HUES48 (cell line): ENCODE results near the gene BAZ1B.

Experiments used
- H3K27ac ChIP-seq: one replicate; pipeline ENCODE4 v1.7.0; 2013; ENCODE audit warnings: low read depth, low read length, inconsistent platforms
- H3K27me3 ChIP-seq: 2 replicates; pipeline ENCODE4 v1.6.1; 2013; ENCODE audit warnings: mild to moderate bottlenecking, low read length; ENCODE audit not compliant: control insufficient read depth, insufficient read depth
- H3K36me3 ChIP-seq: 2 replicates; pipeline ENCODE4 v1.6.1; 2013; ENCODE audit warnings: low read length; ENCODE audit not compliant: control insufficient read depth, insufficient read depth
- H3K4me1 ChIP-seq: 2 replicates; pipeline ENCODE4 v1.6.1; 2013; ENCODE audit warnings: mild to moderate bottlenecking, low read length; ENCODE audit not compliant: control insufficient read depth, insufficient read depth
- H3K4me3 ChIP-seq: 2 replicates; pipeline ENCODE4 v1.5.1; 2013; ENCODE audit warnings: mild to moderate bottlenecking, low read depth, low read length
- H3K9ac ChIP-seq: 2 replicates; pipeline ENCODE4 v1.6.1; 2013; ENCODE audit warnings: mild to moderate bottlenecking, low read depth, low read length, moderate library complexity
- H3K9me3 ChIP-seq: 2 replicates; pipeline ENCODE4 v1.6.1; 2013; ENCODE audit warnings: low read length; ENCODE audit not compliant: control insufficient read depth, insufficient read depth

BAZ1B gene

DNA sequence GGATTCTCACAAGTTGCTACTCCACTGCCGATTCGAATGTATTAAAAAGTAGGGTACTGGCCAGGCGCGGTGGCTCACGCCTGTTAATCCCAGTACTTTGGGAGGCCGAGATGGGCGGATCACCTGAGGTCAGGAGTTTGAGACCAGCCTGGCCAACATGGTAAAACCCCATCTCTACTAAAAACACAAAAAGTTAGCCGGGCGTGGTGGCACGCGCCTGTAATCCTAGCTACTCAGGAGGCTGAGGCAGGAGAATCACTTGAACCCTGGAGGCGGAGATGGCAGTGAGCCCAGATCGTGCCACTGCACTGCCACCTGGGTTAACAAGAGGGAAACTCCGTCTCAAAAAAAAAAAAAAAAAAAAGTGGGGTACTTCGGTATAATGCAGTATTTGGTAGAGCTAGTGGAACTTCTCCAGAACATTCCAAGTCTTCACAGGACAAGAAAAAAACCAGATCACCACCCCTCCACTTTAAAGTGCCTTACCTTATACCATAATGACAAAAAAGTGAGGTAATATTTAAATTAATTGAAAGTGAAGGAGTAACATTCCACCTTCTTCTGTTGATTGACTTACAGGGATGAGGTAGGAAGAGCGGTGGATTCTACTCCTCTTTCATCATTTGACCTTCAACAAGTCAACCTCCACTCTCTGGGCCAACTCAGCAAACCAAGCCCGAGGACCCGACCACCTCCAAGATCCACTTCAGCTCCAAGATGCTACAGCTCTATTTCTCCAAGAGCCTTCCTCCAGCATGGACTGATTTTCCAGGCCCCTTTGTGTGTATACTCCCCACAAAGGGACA is 2.0 kb downstream of the BAZ1B start:
- Histone ChIP-seq H3K4me3 (peak overlapping the region; percentile 69), H3K9me3 (no peaks in the 10 kb centered on the region), H3K27me3 (no peaks in the 10 kb centered on the region), H3K9ac (0 out of 2 replicates have a peak overlapping the region, but pooled peaks have one; percentile 89), H3K4me1 (peaks cover 2% of the 10 kb centered on the region; the same call in 1 of the 2 replicates), H3K27ac (no peak overlapping the region), H3K36me3 (peaks cover 41% of the 10 kb centered on the region)

GRCh38 chr7:73518470-73518869 is 3.6 kb downstream of the BAZ1B start:
- no peak overlapping the region for H3K4me3 ChIP-seq

DNA sequence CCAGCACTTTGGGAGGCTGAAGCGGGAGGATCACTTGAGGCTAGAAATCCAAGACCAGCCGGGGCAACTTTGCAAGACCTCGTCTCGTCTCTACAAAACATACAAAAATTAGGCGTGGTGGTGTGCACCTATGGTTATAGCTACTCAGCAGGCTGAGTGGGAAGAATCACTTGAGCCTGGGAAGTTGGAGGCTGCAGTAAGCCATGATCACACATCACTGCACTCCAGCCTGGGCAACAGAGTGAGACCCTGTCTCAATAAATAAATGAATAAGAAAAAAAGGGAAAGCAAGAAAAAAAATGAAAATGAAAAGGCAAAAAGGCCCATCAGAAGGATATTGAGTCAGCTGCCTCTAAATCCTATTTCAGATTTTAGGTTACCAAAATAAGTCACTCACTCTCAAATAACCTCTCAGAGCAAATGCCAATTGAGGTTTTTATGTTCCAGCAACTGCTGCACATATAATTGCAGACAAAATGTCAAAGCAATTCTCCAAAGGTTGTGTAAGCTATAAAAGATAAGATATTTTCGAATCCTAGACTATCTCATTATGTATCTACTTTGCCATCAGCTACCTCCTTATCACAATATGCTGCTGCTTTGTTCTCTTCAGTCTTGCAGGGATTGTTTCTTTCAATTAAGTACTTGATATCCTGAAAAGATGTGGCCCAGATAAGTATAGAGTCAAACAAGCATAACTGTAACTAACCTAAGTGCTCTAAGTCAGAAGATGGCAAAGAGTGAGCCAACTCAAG is 4.7 kb downstream of the BAZ1B start:
- Histone ChIP-seq H3K4me3 (no peak overlapping the region), H3K36me3 (peaks cover 67% of the 10 kb centered on the region), H3K9me3 (no peaks in the 10 kb centered on the region), H3K27ac (no peak overlapping the region), H3K4me1 (peaks cover 2% of the 10 kb centered on the region; the same call in 1 of the 2 replicates), H3K9ac (no peak overlapping the region), H3K27me3 (no peaks in the 10 kb centered on the region)

More at GRCh38 chr7:73518470-73518869, 3.6 kb downstream of the BAZ1B start:
- Histone ChIP-seq H3K36me3 (peaks cover 57% of the 10 kb centered on the region), H3K27me3 (no peaks in the 10 kb centered on the region), H3K27ac (no peak overlapping the region), H3K9me3 (no peaks in the 10 kb centered on the region), H3K9ac (no peak overlapping the region), H3K4me1 (peaks cover 2% of the 10 kb centered on the region; the same call in 1 of the 2 replicates)

GRCh38 chr7:73515178-73515577 is 6.9 kb downstream of the BAZ1B start:
- Histone ChIP-seq H3K9ac (no peak overlapping the region), H3K27ac (no peak overlapping the region), H3K4me1 (peaks cover under 1% of the 10 kb centered on the region; the same call in 1 of the 2 replicates), H3K9me3 (no peaks in the 10 kb centered on the region), H3K27me3 (no peaks in the 10 kb centered on the region), H3K36me3 (peaks cover 84% of the 10 kb centered on the region), H3K4me3 (no peak overlapping the region)

DNA sequence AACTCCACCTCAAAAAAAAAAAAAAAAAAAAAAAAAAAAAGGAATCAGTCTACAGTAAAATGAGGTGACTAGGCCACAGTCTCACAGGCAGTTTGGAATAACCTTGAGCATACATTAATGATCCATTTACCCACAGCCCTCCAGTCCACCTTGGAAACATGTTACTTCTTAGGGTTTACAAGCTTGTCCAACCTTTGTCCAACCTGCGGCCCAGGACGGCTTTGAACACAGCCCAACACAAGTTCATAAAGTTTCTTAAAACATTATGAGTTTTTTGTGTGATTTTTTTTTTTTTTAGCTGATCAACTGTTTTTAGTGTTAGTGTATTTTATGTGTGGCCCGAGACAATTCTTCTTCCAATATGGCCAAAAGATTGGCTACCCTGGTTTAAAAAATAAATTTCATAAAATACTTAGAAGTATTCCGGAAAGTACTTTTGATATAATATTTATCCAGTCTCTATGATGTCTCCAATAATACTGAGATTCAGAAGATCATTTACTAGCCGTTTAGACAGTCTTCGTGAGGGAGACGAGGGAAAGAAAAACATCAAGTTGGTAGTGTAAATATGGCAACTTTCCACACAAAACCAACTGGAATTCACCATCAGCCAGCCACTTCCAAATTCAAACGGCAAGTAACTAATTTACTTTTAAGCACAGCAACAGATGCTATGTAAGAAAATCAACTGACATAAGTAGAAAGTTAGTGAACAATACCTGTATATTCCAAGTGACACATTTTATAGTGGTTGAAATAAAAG is 9.9 kb downstream of the BAZ1B start:
- no peak overlapping the region for H3K9ac ChIP-seq
- H3K4me3 ChIP-seq: no peak overlapping the region
- H3K27me3 ChIP-seq: no peaks in the 10 kb centered on the region
- no peaks in the 10 kb centered on the region for H3K9me3 ChIP-seq
- H3K4me1 ChIP-seq: no peaks in the 10 kb centered on the region
- H3K27ac ChIP-seq: no peak overlapping the region
- H3K36me3 ChIP-seq: peaks cover 88% of the 10 kb centered on the region

GRCh38 chr7:73509463-73509862 is 12.6 kb downstream of the BAZ1B start:
- Histone ChIP-seq H3K9me3 (no peaks in the 10 kb centered on the region), H3K4me3 (no peak overlapping the region), H3K27me3 (no peaks in the 10 kb centered on the region), H3K4me1 (no peaks in the 10 kb centered on the region), H3K36me3 (peaks cover 86% of the 10 kb centered on the region), H3K27ac (no peak overlapping the region), H3K9ac (no peak overlapping the region)

GRCh38 chr7:73507556-73507955 is 14.5 kb downstream of the BAZ1B start:
- Histone ChIP-seq H3K27me3 (no peaks in the 10 kb centered on the region), H3K9ac (no peak overlapping the region), H3K4me3 (no peak overlapping the region), H3K27ac (no peak overlapping the region), H3K36me3 (peaks cover 84% of the 10 kb centered on the region), H3K4me1 (no peaks in the 10 kb centered on the region), H3K9me3 (no peaks in the 10 kb centered on the region)

- no peak overlapping the region for H3K9ac ChIP-seq
- H3K9me3 ChIP-seq: no peaks in the 10 kb centered on the region
- H3K27ac ChIP-seq: no peak overlapping the region
- H3K27me3 ChIP-seq: no peaks in the 10 kb centered on the region
- H3K36me3 ChIP-seq: peaks cover 84% of the 10 kb centered on the region
- no peak overlapping the region for H3K4me3 ChIP-seq
- no peaks in the 10 kb centered on the region for H3K4me1 ChIP-seq
Measured at GRCh38 chr7:73504920-73505319, 17.2 kb downstream of the BAZ1B start.

DNA sequence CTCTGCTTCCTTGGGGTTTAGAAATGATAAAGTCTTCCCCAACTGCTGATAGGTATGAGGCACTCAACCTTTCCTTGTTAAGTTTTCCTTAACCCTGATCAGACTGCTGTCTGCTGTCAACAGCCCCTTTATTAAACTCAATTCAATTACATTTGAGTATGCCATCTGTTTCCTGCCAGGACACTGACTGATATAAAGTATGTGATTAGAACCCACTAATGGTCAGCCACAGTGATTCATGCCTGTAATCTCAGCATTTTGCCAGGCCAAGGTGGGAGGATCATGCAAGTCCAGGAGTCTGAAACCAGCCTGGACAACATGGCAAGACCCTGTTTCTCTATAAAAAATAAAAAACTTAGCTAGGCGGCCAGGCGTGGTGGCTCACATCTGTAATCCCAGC is 18.1 kb downstream of the BAZ1B start:
- no peaks in the 10 kb centered on the region for H3K9me3 ChIP-seq
- H3K4me3 ChIP-seq: no peak overlapping the region
- H3K27me3 ChIP-seq: no peaks in the 10 kb centered on the region
- H3K9ac ChIP-seq: no peak overlapping the region
- no peak overlapping the region for H3K27ac ChIP-seq
- peaks cover 84% of the 10 kb centered on the region for H3K36me3 ChIP-seq
- H3K4me1 ChIP-seq: no peaks in the 10 kb centered on the region

- Histone ChIP-seq H3K4me3 (no peak overlapping the region), H3K27ac (no peak overlapping the region), H3K9me3 (no peaks in the 10 kb centered on the region), H3K36me3 (peaks cover 87% of the 10 kb centered on the region), H3K27me3 (no peaks in the 10 kb centered on the region), H3K9ac (no peak overlapping the region), H3K4me1 (no peaks in the 10 kb centered on the region)
Measured at GRCh38 chr7:73503229-73503628, 18.9 kb downstream of the BAZ1B start.
